ENCODE measurements around the gene FITM1.

DNA sequence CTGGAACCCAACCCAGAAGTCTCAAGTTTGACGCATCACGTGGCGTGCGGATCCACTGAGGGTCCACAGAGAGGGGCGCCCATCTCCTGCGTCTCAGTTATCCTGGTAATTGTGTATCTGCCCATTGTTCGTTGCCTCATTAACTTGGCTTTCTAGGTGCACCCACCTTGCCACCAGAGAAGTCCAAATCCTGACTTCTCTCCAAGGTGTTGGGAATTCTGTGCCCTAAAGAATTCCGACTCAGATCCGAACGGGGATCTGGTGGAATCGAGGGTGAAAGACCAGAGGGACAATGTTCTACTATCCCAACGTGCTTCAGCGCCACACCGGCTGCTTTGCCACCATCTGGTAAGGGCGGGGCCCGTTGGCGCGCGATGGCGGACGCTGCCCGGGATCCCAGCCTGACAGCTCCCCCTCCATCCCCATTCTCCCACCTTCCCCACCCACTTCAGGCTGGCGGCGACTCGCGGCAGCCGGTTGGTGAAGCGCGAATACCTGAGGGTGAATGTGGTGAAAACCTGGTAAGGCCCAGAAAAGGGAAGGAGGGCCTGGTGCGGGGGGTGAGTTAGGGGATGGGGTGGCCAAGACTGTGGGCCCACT lies 41.9 kb downstream of the FITM1 start:
- TF ChIP-seq, protein P1, sequence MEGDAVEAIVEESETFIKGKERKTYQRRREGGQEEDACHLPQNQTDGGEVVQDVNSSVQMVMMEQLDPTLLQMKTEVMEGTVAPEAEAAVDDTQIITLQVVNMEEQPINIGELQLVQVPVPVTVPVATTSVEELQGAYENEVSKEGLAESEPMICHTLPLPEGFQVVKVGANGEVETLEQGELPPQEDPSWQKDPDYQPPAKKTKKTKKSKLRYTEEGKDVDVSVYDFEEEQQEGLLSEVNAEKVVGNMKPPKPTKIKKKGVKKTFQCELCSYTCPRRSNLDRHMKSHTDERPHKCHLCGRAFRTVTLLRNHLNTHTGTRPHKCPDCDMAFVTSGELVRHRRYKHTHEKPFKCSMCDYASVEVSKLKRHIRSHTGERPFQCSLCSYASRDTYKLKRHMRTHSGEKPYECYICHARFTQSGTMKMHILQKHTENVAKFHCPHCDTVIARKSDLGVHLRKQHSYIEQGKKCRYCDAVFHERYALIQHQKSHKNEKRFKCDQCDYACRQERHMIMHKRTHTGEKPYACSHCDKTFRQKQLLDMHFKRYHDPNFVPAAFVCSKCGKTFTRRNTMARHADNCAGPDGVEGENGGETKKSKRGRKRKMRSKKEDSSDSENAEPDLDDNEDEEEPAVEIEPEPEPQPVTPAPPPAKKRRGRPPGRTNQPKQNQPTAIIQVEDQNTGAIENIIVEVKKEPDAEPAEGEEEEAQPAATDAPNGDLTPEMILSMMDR (tag by site-specific recombination; IDR thresholded peaks at IDR 0.05), result no peak
- TF ChIP-seq HOXA7 (CRISPR knock-in tag; IDR thresholded peaks at IDR 0.05; ENCODE audit: borderline replicate concordance) (no peak), ZNF394 (tag by site-specific recombination; IDR thresholded peaks at IDR 0.05; ENCODE audit: borderline replicate concordance) (no peak), MEIS1 (CRISPR knock-in tag; IDR thresholded peaks at IDR 0.05; ENCODE audit: borderline replicate concordance) (no peak), ZNF658 (tag by site-specific recombination; IDR thresholded peaks at IDR 0.05) (no peak), SP2 (tag by site-specific recombination; IDR thresholded peaks at IDR 0.05) (no peak), MZF1 (tag by site-specific recombination; IDR thresholded peaks at IDR 0.05; ENCODE audit: borderline replicate concordance) (no peak), ZNF366 (tag by site-specific recombination; conservative IDR thresholded peaks at IDR 0.05) (no peak)
- TF ChIP-seq, protein P2, sequence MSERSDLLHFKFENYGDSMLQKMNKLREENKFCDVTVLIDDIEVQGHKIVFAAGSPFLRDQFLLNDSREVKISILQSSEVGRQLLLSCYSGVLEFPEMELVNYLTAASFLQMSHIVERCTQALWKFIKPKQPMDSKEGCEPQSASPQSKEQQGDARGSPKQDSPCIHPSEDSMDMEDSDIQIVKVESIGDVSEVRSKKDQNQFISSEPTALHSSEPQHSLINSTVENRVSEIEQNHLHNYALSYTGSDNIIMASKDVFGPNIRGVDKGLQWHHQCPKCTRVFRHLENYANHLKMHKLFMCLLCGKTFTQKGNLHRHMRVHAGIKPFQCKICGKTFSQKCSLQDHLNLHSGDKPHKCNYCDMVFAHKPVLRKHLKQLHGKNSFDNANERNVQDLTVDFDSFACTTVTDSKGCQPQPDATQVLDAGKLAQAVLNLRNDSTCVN (tag by site-specific recombination; optimal IDR thresholded peaks at IDR 0.05), result no peak
- TF ChIP-seq, protein P3, sequence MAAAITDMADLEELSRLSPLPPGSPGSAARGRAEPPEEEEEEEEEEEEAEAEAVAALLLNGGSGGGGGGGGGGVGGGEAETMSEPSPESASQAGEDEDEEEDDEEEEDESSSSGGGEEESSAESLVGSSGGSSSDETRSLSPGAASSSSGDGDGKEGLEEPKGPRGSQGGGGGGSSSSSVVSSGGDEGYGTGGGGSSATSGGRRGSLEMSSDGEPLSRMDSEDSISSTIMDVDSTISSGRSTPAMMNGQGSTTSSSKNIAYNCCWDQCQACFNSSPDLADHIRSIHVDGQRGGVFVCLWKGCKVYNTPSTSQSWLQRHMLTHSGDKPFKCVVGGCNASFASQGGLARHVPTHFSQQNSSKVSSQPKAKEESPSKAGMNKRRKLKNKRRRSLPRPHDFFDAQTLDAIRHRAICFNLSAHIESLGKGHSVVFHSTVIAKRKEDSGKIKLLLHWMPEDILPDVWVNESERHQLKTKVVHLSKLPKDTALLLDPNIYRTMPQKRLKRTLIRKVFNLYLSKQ (tag by site-specific recombination; IDR thresholded peaks at IDR 0.05; ENCODE audit: borderline replicate concordance), result no peak
- TF ChIP-seq, protein P4, sequence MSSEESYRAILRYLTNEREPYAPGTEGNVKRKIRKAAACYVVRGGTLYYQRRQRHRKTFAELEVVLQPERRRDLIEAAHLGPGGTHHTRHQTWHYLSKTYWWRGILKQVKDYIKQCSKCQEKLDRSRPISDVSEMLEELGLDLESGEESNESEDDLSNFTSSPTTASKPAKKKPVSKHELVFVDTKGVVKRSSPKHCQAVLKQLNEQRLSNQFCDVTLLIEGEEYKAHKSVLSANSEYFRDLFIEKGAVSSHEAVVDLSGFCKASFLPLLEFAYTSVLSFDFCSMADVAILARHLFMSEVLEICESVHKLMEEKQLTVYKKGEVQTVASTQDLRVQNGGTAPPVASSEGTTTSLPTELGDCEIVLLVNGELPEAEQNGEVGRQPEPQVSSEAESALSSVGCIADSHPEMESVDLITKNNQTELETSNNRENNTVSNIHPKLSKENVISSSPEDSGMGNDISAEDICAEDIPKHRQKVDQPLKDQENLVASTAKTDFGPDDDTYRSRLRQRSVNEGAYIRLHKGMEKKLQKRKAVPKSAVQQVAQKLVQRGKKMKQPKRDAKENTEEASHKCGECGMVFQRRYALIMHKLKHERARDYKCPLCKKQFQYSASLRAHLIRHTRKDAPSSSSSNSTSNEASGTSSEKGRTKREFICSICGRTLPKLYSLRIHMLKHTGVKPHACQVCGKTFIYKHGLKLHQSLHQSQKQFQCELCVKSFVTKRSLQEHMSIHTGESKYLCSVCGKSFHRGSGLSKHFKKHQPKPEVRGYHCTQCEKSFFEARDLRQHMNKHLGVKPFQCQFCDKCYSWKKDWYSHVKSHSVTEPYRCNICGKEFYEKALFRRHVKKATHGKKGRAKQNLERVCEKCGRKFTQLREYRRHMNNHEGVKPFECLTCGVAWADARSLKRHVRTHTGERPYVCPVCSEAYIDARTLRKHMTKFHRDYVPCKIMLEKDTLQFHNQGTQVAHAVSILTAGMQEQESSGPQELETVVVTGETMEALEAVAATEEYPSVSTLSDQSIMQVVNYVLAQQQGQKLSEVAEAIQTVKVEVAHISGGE (tag by site-specific recombination; conservative IDR thresholded peaks at IDR 0.05; ENCODE audit: low read depth), result no peak

All from HEK293 (cell line).